ENCODE measurements around the gene SLC16A5.

DNA sequence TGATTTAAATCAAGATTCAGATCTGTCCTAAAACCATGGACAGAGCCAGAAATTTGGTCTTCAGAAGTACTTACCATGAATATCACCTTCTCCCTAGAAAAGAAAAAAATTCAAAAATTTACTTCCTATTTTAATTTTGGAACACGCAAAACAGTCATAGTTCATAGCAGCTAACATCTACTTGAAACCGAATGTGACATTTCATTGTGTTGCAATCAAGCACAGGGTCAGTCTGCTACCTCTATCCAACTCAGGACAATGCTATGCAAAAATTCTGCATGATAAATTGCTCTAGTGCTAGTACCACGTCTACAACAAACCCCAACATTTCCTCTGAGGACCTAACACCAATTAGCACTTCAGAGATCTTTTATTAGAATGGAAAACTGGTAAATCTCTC is 58.8 kb downstream of the SLC16A5 start:
- TF ChIP-seq YY1 (IDR thresholded peaks at IDR 0.05; ENCODE audit: low read depth, low read length) (no peak), CHD4 (IDR thresholded peaks at IDR 0.05) (no peak), MYC (IDR thresholded peaks at IDR 0.05; ENCODE audit: insufficient read depth, insufficient read length, insufficient replicate concordance, low read length, severe bottlenecking) (no peak), SIX5 (IDR thresholded peaks at IDR 0.05; ENCODE audit: low read depth, low read length, severe bottlenecking) (no peak), RAD51 (IDR thresholded peaks at IDR 0.05) (no peak), JUNB (IDR thresholded peaks at IDR 0.05) (no peak), CHD1 (IDR thresholded peaks at IDR 0.05; ENCODE audit: low read depth, low read length) (no peak)
